GM21447 (cell line): ENCODE measurements around the gene LDB2.

Source experiments
- ATAC-seq: cut with Tn5 transposase; IDR thresholded peaks from one replicate; pipeline ENCODE4 v1.9.1; 2021; ENCODE audit not compliant: unreplicated experiment

Gene LDB2

GRCh38 chr4:16513876-16514275, 384.6 kb downstream of the LDB2 start:
- ATAC-seq: no peak

GRCh38 chr4:16508968-16509367, 389.5 kb downstream of the LDB2 start:
- no peak for ATAC-seq

- no peak for ATAC-seq
Observed at GRCh38 chr4:16505726-16506125, 392.7 kb downstream of the LDB2 start.

- no peak for ATAC-seq
Observed at GRCh38 chr4:16505267-16505666, 393.2 kb downstream of the LDB2 start.

GRCh38 chr4:16503421-16504100, 394.9 kb downstream of the LDB2 start:
- no peak for ATAC-seq

- ATAC-seq: no peak
Observed at GRCh38 chr4:16498978-16499377, 399.5 kb downstream of the LDB2 start.

GRCh38 chr4:16496501-16496900, 401.9 kb downstream of the LDB2 start:
- ATAC-seq: no peak

- ATAC-seq: no peak
Observed at GRCh38 chr4:16492872-16493271, 405.6 kb downstream of the LDB2 start.

- ATAC-seq: no peak
Observed at GRCh38 chr4:16489226-16489625, 409.2 kb downstream of the LDB2 start.

GRCh38 chr4:16488084-16488483, 410.4 kb downstream of the LDB2 start:
- no peak for ATAC-seq

GRCh38 chr4:16484711-16485110, 413.7 kb downstream of the LDB2 start:
- ATAC-seq: no peak

- no peak for ATAC-seq
Observed at GRCh38 chr4:16483540-16483939, 414.9 kb downstream of the LDB2 start.

GRCh38 chr4:16480011-16480410, 418.4 kb downstream of the LDB2 start:
- no peak for ATAC-seq

- no peak for ATAC-seq
Observed at GRCh38 chr4:16472537-16472936, 425.9 kb downstream of the LDB2 start.

GRCh38 chr4:16467061-16467460, 431.4 kb downstream of the LDB2 start:
- no peak for ATAC-seq

GRCh38 chr4:16466581-16466980, 431.9 kb downstream of the LDB2 start:
- ATAC-seq: no peak

GRCh38 chr4:16464651-16465050, 433.8 kb downstream of the LDB2 start:
- ATAC-seq: no peak

- no peak for ATAC-seq
Observed at GRCh38 chr4:16462656-16463055, 435.8 kb downstream of the LDB2 start.

GRCh38 chr4:16461362-16461761, 437.1 kb downstream of the LDB2 start:
- ATAC-seq: no peak

- ATAC-seq: no peak
Observed at GRCh38 chr4:16457944-16458343, 440.5 kb downstream of the LDB2 start.
